ENCODE data around the gene ACAD11.

ACAD11 gene

DNA sequence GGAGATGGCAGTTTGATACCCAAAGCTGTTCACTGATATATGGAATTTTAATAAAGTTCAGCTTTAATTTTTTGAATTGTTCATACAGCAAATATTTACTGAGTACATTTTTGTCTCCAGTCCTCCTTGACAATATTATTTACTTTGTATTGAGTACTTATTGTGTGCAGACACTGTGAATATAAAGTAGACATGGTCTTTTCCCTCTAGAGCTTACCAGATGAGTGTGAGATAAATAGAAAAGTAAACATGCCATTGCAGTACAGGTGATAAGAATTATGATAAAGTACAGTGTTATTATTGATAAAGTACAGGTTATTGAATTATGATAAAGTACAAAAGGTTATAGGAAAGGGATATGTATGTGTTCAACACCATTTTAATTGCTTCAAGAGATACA lies 2.6 kb upstream of the ACAD11 start:
- TF ChIP-seq CSDC2 (CRISPR knock-in tag; IDR thresholded peaks at IDR 0.05) (no peak), ZNF70 (CRISPR knock-in tag; IDR thresholded peaks at IDR 0.05) (no peak), ZFP30 (CRISPR knock-in tag; IDR thresholded peaks at IDR 0.05) (no peak), PPARA (CRISPR knock-in tag; IDR thresholded peaks at IDR 0.05; ENCODE audit: borderline replicate concordance) (no peak), ZNF8 (CRISPR knock-in tag; IDR thresholded peaks at IDR 0.05) (no peak), GLIS3 (CRISPR knock-in tag; IDR thresholded peaks at IDR 0.05) (no peak)
- no peak for ATAC-seq

DNA sequence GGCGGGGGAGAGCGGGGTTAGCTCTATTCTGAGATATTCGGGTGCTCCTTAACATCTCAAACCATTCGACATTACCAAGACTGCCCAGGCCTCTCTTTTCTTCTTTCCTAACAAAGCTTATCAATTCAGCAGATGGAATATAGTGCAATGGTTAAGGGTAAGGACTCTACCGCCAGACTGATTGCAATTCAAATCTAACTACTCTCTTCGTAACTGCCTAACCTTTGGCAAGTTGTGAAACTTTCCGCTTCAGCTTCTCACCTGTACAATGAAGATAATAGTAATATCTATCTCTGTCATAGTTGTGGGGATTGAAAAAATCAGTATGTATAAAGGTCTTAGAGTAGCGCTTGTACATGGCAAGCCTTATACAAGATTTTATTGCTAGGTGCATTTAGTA lies 1.5 kb upstream of the ACAD11 start:
- TF ChIP-seq ZNF70 (CRISPR knock-in tag; IDR thresholded peaks at IDR 0.05) (no peak), ZNF8 (CRISPR knock-in tag; IDR thresholded peaks at IDR 0.05) (no peak), ISL1 (CRISPR knock-in tag; IDR thresholded peaks at IDR 0.05) (no peak)
- no peak for ATAC-seq

DNA sequence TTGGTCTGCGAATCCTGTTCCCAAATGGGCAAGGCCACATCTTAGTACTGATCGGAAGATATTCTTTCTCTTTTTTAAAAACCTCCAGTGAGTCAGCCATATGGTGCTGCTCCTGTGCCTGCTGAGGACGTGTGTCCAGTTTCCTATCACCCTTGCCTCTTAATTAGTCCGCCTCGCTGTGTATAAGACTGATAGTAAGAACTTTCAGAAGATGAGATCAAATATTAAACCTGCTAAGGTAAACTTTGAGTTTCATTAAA lies 1.1 kb upstream of the ACAD11 start:
- ATAC-seq = no peak; the same call in 1 of the 3 replicates
- TF ChIP-seq SNAI2 (CRISPR knock-in tag; IDR thresholded peaks at IDR 0.05) = no peak
- TF ChIP-seq BACH2 (CRISPR knock-in tag; IDR thresholded peaks at IDR 0.05; ENCODE audit: borderline replicate concordance) = no peak
- no peak for TF ChIP-seq ZNF70 (CRISPR knock-in tag; IDR thresholded peaks at IDR 0.05)
- no peak for TF ChIP-seq ZNF565 (CRISPR knock-in tag; conservative IDR thresholded peaks at IDR 0.05; ENCODE audit: low read depth)
- TF ChIP-seq RARB (CRISPR knock-in tag; IDR thresholded peaks at IDR 0.05) = no peak
- no peak for TF ChIP-seq TOX (CRISPR knock-in tag; IDR thresholded peaks at IDR 0.05; ENCODE audit: borderline replicate concordance)
- no peak for TF ChIP-seq ZNF8 (CRISPR knock-in tag; IDR thresholded peaks at IDR 0.05)
- TF ChIP-seq, protein P1, sequence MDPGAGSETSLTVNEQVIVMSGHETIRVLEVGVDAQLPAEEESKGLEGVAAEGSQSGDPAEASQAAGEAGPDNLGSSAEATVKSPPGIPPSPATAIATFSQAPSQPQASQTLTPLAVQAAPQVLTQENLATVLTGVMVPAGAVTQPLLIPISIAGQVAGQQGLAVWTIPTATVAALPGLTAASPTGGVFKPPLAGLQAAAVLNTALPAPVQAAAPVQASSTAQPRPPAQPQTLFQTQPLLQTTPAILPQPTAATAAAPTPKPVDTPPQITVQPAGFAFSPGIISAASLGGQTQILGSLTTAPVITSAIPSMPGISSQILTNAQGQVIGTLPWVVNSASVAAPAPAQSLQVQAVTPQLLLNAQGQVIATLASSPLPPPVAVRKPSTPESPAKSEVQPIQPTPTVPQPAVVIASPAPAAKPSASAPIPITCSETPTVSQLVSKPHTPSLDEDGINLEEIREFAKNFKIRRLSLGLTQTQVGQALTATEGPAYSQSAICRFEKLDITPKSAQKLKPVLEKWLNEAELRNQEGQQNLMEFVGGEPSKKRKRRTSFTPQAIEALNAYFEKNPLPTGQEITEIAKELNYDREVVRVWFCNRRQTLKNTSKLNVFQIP (CRISPR knock-in tag; IDR thresholded peaks at IDR 0.05; ENCODE audit: borderline replicate concordance, low read depth) = no peak
- TF ChIP-seq ISL1 (CRISPR knock-in tag; IDR thresholded peaks at IDR 0.05) = no peak
- TF ChIP-seq TCF4 (CRISPR knock-in tag; IDR thresholded peaks at IDR 0.05; ENCODE audit: borderline replicate concordance) = no peak
- TF ChIP-seq, protein P2, sequence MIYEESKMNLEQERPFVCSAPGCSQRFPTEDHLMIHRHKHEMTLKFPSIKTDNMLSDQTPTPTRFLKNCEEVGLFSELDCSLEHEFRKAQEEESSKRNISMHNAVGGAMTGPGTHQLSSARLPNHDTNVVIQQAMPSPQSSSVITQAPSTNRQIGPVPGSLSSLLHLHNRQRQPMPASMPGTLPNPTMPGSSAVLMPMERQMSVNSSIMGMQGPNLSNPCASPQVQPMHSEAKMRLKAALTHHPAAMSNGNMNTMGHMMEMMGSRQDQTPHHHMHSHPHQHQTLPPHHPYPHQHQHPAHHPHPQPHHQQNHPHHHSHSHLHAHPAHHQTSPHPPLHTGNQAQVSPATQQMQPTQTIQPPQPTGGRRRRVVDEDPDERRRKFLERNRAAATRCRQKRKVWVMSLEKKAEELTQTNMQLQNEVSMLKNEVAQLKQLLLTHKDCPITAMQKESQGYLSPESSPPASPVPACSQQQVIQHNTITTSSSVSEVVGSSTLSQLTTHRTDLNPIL (CRISPR knock-in tag; IDR thresholded peaks at IDR 0.05; ENCODE audit: low read depth) = no peak
- TF ChIP-seq ZFP3 (CRISPR knock-in tag; IDR thresholded peaks at IDR 0.05) = no peak
- TF ChIP-seq CSDC2 (CRISPR knock-in tag; IDR thresholded peaks at IDR 0.05) = no peak
- TF ChIP-seq, protein P3, sequence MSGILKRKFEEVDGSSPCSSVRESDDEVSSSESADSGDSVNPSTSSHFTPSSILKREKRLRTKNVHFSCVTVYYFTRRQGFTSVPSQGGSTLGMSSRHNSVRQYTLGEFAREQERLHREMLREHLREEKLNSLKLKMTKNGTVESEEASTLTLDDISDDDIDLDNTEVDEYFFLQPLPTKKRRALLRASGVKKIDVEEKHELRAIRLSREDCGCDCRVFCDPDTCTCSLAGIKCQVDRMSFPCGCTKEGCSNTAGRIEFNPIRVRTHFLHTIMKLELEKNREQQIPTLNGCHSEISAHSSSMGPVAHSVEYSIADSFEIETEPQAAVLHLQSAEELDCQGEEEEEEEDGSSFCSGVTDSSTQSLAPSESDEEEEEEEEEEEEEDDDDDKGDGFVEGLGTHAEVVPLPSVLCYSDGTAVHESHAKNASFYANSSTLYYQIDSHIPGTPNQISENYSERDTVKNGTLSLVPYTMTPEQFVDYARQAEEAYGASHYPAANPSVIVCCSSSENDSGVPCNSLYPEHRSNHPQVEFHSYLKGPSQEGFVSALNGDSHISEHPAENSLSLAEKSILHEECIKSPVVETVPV (CRISPR knock-in tag; IDR thresholded peaks at IDR 0.05) = no peak
- TF ChIP-seq OSR1 (CRISPR knock-in tag; IDR thresholded peaks at IDR 0.05) = no peak
- TF ChIP-seq, protein P4, sequence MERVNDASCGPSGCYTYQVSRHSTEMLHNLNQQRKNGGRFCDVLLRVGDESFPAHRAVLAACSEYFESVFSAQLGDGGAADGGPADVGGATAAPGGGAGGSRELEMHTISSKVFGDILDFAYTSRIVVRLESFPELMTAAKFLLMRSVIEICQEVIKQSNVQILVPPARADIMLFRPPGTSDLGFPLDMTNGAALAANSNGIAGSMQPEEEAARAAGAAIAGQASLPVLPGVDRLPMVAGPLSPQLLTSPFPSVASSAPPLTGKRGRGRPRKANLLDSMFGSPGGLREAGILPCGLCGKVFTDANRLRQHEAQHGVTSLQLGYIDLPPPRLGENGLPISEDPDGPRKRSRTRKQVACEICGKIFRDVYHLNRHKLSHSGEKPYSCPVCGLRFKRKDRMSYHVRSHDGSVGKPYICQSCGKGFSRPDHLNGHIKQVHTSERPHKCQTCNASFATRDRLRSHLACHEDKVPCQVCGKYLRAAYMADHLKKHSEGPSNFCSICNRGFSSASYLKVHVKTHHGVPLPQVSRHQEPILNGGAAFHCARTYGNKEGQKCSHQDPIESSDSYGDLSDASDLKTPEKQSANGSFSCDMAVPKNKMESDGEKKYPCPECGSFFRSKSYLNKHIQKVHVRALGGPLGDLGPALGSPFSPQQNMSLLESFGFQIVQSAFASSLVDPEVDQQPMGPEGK (CRISPR knock-in tag; IDR thresholded peaks at IDR 0.05; ENCODE audit: borderline replicate concordance) = no peak
- no peak for TF ChIP-seq ESRRG (CRISPR knock-in tag; IDR thresholded peaks at IDR 0.05)
- TF ChIP-seq ZFP30 (CRISPR knock-in tag; IDR thresholded peaks at IDR 0.05) = no peak
- no peak for TF ChIP-seq ARNTL (CRISPR knock-in tag; IDR thresholded peaks at IDR 0.05; ENCODE audit: borderline replicate concordance, low read depth)
- no peak for TF ChIP-seq GLIS3 (CRISPR knock-in tag; IDR thresholded peaks at IDR 0.05)

DNA sequence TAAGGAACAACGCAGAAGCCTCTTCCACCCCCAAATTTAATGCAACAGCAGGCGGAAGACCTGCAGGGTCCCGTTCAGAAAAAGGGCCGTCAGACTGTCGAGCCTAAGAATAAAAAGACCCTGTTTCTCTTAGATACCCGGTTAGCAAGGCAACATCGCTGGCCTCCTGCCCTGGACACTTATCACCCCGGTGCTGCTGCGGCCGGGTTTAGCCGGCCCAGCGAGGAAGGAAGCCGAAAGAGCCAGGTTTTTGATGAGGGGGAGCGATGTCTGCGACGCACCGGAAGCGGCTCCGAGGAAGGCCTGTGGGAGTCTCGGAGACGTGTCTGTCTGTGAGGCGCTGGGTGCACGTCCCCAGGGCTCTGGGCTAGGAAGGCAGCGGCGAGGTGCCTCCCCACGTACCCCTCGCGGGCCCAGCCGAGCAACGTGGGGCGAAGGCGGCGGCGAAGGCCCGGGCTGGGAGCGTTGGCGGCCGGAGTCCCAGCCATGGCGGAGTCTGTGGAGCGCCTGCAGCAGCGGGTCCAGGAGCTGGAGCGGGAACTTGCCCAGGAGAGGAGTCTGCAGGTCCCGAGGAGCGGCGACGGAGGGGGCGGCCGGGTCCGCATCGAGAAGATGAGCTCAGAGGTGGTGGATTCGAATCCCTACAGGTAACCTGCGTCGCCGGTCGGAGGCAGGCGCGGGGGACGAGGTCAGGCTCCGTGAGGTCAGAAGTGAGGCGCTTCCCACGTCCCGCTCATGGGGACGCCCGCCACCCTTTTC lies 622 bp upstream of the ACAD11 start, which contains the start of gene UBA5:
Gene UBA5 (plus strand): TSS at position 278 of the 759 bp plus-strand sequence. CDS start 209 bp downstream, at position 487.
- TF ChIP-seq, protein P1 (CRISPR knock-in tag; IDR thresholded peaks at IDR 0.05; ENCODE audit: borderline replicate concordance, low read depth) = 0 out of 2 replicates have a peak, but pooled peaks have one; percentile 29
- no peak for TF ChIP-seq BACH2 (CRISPR knock-in tag; IDR thresholded peaks at IDR 0.05; ENCODE audit: borderline replicate concordance)
- peak; percentile 80 for ATAC-seq

Measured in SK-N-SH treated with all-trans-retinoic acid at 6 μM for 48 hours (cell line).